Panc1 (cell line): Measurements from ENCODE around the gene CDK17. TPM values are rescaled to one million over a fixed set of nuclear protein-coding genes. Genes with fewer than 3 reads are reported as not detected.

Source experiments
- ATAC-seq: fragments of 200-7000 bp; cut with Tn5 transposase; 2 replicates; pipeline ENCODE4 v1.9.1; 2020; ENCODE audit warnings: mild to moderate bottlenecking, moderate library complexity
- BruUV-seq: library from RNA; stranded (reverse); fragments of 400-500 nt; replicated peaks from 2 replicates; lab custom pipeline; 2021; lab: Mats Ljungman, UMichigan
- CTCF ChIA-PET: fragments of 300-600 bp; sonication (Branson Sonifier 250); formaldehyde crosslinking; loops from one replicate; lab custom pipeline; 2022; ENCODE audit warnings: antibody characterized with exemption; lab: Charles Lee
- POLR2A ChIA-PET: fragments of 300-600 bp; sonication (Branson Sonifier 250); formaldehyde crosslinking; loops from one replicate; lab custom pipeline; 2022; ENCODE audit warnings: antibody characterized with exemption; lab: Charles Lee
- DNase-seq: peaks from one replicate; pipeline ENCODE4 v3.0.0-alpha.2; 2010; ENCODE audit warnings: low read depth, low spot score
- H3K27ac ChIP-seq: 2 replicates; pipeline ENCODE4 v1.5.1; 2011; ENCODE audit warnings: mild to moderate bottlenecking, low read length, inconsistent platforms
- H3K27me3 ChIP-seq: fragments of 200-500 bp; sonication (Bioruptor generic); 2 replicates; pipeline ENCODE4 v1.6.0; 2014; ENCODE audit warnings: low read length, inconsistent platforms; ENCODE audit not compliant: control insufficient read depth, insufficient read depth
- H3K36me3 ChIP-seq: fragments of 200-500 bp; sonication (Bioruptor generic); 2 replicates; pipeline ENCODE4 v1.5.1; 2014; ENCODE audit warnings: inconsistent platforms, mild to moderate bottlenecking, low read length, moderate library complexity; ENCODE audit not compliant: control insufficient read depth, insufficient read depth
- H3K4me1 ChIP-seq: 2 replicates; pipeline ENCODE4 v1.5.1; 2011; ENCODE audit warnings: inconsistent platforms, mild to moderate bottlenecking, low read length, moderate library complexity; ENCODE audit not compliant: control insufficient read depth, insufficient read depth
- H3K4me3 ChIP-seq, 2 experiments: 2 replicates each; pipeline ENCODE4 v1.5.1; 2011 to 2012; ENCODE audit warnings: low read depth in 2 of 2, low read length in 2 of 2, mild to moderate bottlenecking in 2 of 2, inconsistent platforms in 1 of 2, moderate library complexity in 1 of 2
- H3K9me3 ChIP-seq: fragments of 200-500 bp; sonication (Bioruptor generic); 2 replicates; pipeline ENCODE4 v1.5.1; 2014; ENCODE audit warnings: low read depth, mild to moderate bottlenecking, inconsistent platforms, low read length, moderate library complexity; ENCODE audit not compliant: control insufficient read depth, insufficient read depth
- POLR2AphosphoS5 ChIP-seq: IDR thresholded peaks from 2 replicates; pipeline ENCODE4 v1.6.1; 2012; ENCODE audit warnings: mild to moderate bottlenecking, low read depth, low read length, moderate library complexity
- SIN3A ChIP-seq: IDR thresholded peaks from 2 replicates; pipeline ENCODE4 v1.6.1; 2012; ENCODE audit warnings: low read depth, mild to moderate bottlenecking, low read length, moderate library complexity, borderline replicate concordance; ENCODE audit not compliant: insufficient read depth
- TCF7L2 ChIP-seq: IDR thresholded peaks from 2 replicates; pipeline ENCODE4 v1.6.1; 2011; ENCODE audit warnings: mild to moderate bottlenecking, low read depth, low read length, inconsistent platforms
- in situ Hi-C: cut with HindIII; loops from 2 replicates; pipeline ENCODE4 v1.10.0; 2016; ENCODE audit warnings: low sequenced_read_pairs, low pct_unique_long_range_greater_than_20kb
- intact Hi-C: fragments of 100-400 bp; cut with micrococcal nuclease; formaldehyde crosslinking; loops from one replicate; pipeline ENCODE4 v1.10.0; 2022; ENCODE audit not compliant: unreplicated experiment
- total RNA-seq: library from RNA; stranded (reverse); gene quantifications from one replicate; pipeline ENCODE4 v1.2.1, GENCODE V29; 2021; ENCODE audit not compliant: unreplicated experiment
- TF ChIP-seq, protein P1 (sequence below), 2 experiments: IDR thresholded peaks; 2 replicates each; pipeline ENCODE4 v1.6.1; 2011 to 2012; ENCODE audit warnings: low read depth in 2 of 2, control low read depth in 1 of 2, low read length in 1 of 2, mild to moderate bottlenecking in 1 of 2, moderate library complexity in 1 of 2; ENCODE audit not compliant: insufficient read depth in 1 of 2
- TF ChIP-seq, protein P2 (sequence below): fragments of 450-650 bp; IDR thresholded peaks from 2 replicates; pipeline ENCODE4 v1.5.1; 2017; ENCODE audit warnings: mild to moderate bottlenecking

The CDK17 gene
- total RNA-seq, 1 experiment from 2014 or later: 23.2 TPM

DNA sequence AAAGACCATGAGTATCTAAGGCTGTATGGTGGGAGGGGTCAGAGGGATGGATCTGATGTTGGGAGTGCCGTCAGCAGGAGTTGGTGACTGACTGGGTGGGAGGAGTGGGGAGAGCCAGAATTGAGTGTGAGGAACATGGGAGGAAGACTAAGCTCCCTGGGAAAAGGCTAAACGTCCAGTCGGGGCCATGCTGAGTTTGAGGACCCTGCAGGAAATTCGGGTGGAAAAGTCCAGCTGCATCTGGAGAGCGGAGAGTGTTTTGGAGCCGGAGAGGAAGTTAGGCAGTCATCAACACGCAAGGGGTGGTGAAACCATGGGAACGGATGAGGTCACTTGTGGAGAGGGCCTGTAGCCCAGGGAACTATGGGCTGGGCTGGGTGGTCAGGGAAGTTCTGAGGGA lies 145.2 kb downstream of the CDK17 start:
- Histone ChIP-seq H3K9me3 (no peaks in the 10 kb centered on the region), H3K36me3 (no peaks in the 10 kb centered on the region), H3K4me3 (no peak overlapping the region), H3K4me1 (0 out of 2 replicates have a peak, but pooled peaks cover 7% of the 10 kb centered on the region), H3K27me3 (no peaks in the 10 kb centered on the region), H3K27ac (no peak overlapping the region)
- in situ Hi-C loops: no loop called here
- ChIA-PET POLR2A (no interaction called here), CTCF (no interaction called here)
- TF ChIP-seq POLR2AphosphoS5 (no peak), TCF7L2 (no peak), SIN3A (no peak)
- TF ChIP-seq, protein P1, sequence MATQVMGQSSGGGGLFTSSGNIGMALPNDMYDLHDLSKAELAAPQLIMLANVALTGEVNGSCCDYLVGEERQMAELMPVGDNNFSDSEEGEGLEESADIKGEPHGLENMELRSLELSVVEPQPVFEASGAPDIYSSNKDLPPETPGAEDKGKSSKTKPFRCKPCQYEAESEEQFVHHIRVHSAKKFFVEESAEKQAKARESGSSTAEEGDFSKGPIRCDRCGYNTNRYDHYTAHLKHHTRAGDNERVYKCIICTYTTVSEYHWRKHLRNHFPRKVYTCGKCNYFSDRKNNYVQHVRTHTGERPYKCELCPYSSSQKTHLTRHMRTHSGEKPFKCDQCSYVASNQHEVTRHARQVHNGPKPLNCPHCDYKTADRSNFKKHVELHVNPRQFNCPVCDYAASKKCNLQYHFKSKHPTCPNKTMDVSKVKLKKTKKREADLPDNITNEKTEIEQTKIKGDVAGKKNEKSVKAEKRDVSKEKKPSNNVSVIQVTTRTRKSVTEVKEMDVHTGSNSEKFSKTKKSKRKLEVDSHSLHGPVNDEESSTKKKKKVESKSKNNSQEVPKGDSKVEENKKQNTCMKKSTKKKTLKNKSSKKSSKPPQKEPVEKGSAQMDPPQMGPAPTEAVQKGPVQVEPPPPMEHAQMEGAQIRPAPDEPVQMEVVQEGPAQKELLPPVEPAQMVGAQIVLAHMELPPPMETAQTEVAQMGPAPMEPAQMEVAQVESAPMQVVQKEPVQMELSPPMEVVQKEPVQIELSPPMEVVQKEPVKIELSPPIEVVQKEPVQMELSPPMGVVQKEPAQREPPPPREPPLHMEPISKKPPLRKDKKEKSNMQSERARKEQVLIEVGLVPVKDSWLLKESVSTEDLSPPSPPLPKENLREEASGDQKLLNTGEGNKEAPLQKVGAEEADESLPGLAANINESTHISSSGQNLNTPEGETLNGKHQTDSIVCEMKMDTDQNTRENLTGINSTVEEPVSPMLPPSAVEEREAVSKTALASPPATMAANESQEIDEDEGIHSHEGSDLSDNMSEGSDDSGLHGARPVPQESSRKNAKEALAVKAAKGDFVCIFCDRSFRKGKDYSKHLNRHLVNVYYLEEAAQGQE (IDR thresholded peaks at IDR 0.05; ENCODE audit: insufficient read depth in 1 of 2, low read depth in 2 of 2, low read length in 1 of 2): no peak
- TF ChIP-seq, protein P2, sequence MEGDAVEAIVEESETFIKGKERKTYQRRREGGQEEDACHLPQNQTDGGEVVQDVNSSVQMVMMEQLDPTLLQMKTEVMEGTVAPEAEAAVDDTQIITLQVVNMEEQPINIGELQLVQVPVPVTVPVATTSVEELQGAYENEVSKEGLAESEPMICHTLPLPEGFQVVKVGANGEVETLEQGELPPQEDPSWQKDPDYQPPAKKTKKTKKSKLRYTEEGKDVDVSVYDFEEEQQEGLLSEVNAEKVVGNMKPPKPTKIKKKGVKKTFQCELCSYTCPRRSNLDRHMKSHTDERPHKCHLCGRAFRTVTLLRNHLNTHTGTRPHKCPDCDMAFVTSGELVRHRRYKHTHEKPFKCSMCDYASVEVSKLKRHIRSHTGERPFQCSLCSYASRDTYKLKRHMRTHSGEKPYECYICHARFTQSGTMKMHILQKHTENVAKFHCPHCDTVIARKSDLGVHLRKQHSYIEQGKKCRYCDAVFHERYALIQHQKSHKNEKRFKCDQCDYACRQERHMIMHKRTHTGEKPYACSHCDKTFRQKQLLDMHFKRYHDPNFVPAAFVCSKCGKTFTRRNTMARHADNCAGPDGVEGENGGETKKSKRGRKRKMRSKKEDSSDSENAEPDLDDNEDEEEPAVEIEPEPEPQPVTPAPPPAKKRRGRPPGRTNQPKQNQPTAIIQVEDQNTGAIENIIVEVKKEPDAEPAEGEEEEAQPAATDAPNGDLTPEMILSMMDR: no peak
- no TSS peak for BruUV-seq
- ATAC-seq: no peak
- no peak for DNase-seq
- intact Hi-C loops: no loop called here

DNA sequence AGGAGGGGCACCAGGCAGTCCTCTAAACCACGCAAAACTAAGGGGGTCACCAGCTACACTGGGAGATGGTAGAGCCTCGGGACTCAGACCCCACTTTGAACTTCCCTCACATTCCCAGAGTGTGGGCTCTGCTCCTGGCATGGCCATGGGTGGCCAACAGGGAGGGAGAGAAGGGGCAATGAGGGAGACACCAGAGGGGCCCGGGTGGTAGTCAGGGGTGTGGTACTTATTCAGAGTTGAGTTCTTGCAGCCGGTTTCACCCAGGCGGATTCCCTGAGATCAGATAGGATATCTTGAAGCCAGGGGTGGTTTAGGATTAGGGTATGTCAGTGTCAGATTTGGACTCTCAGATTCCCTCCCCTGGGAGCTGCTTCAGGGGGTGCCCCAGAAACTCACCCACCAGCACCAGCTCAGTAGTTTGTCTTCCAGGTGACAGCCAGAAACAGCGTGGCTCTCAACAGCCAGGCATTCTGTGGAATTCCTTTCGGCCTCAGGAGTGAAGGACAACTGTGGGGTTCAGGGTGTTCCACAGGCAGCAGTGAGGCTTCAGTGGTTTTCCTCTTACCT lies 150.0 kb downstream of the CDK17 start:
- no peak overlapping the region for H3K4me3 ChIP-seq
- ChIA-PET CTCF (no interaction called here), POLR2A (no interaction called here)
- no peaks in the 10 kb centered on the region for H3K27me3 ChIP-seq
- intact Hi-C loops (no loop called here), in situ Hi-C loops (no loop called here)
- no TSS peak for BruUV-seq
- no peak for DNase-seq
- no peak for ATAC-seq
- H3K27ac ChIP-seq: no peak overlapping the region
- H3K4me1 ChIP-seq: no peaks in the 10 kb centered on the region
- no peaks in the 10 kb centered on the region for H3K9me3 ChIP-seq
- no peaks in the 10 kb centered on the region for H3K36me3 ChIP-seq
- TF ChIP-seq POLR2AphosphoS5 (no peak), TCF7L2 (no peak)
